HFFc6 (cell line): ENCODE measurements around the gene NCAM1. TPM values are rescaled to one million over a fixed set of nuclear protein-coding genes. Genes with fewer than 3 reads are reported as not detected.

Experiments
- DNase-seq: peaks from one replicate; pipeline ENCODE4 v3.0.0-alpha.2; 2018
- H3K27ac Mint-ChIP-seq: 2 replicates; pipeline ENCODE4 v1.8.0; 2020; ENCODE audit warnings: mild to moderate bottlenecking, mixed read lengths
- H3K27me3 Mint-ChIP-seq: 2 replicates; pipeline ENCODE4 v1.8.0; 2021; ENCODE audit warnings: mild to moderate bottlenecking, moderate library complexity, mixed read lengths; ENCODE audit not compliant: insufficient read depth
- H3K36me3 Mint-ChIP-seq: 2 replicates; pipeline ENCODE4 v1.8.0; 2021; ENCODE audit warnings: low read depth, mixed read lengths
- H3K4me1 Mint-ChIP-seq: 2 replicates; pipeline ENCODE4 v1.8.0; 2020; ENCODE audit warnings: low read depth, mixed read lengths
- H3K4me3 Mint-ChIP-seq: 2 replicates; pipeline ENCODE4 v1.8.0; 2020; ENCODE audit warnings: mild to moderate bottlenecking, moderate library complexity, mixed read lengths
- H3K9me3 Mint-ChIP-seq: 2 replicates; pipeline ENCODE4 v1.8.0; 2020; ENCODE audit warnings: mild to moderate bottlenecking, mixed read lengths
- total RNA-seq, 6 experiments: library from RNA; stranded (reverse); fragmentation: NEBNext Ultra II Directional; extraction: Animal tissue kit (Norgen Biotek cat#: 25700); gene quantifications; 2 replicates in 1 of 6; 3 replicates in 5 of 6; pipeline ENCODE4 v1.2.3, GENCODE V29; 2021
- TF ChIP-seq, protein P1 (sequence below): fragments of 200-600 bp; sonication (generic); IDR thresholded peaks from 2 replicates; pipeline ENCODE4 v1.5.0; 2021; ENCODE audit warnings: antibody characterized with exemption, mild to moderate bottlenecking

NCAM1 gene
- total RNA-seq, 6 experiments from 2014 or later = 0.20 TPM; not detected in 5

DNA sequence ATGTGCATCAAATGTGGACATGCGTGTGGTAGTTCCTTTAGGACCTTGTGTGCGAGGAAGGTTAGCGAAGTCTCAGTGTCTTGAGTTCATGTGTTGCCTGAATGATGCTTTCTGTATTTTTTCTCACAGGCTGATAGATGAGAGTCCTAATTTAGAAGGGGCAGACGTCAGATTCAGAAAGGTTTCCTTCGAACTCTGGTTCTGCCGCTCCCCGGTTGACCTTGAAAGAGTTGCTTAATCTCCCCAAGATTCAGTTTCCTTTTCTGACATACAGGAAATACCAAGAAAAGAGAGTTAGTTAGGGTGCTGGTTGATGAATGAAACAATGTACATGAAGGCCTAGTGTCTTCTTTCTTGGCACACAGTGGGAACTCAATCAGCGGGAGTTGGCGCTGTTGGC lies 317.3 kb downstream of the NCAM1 start:
- Mint-ChIP-seq H3K36me3 (no peaks in the 10 kb centered on the region), H3K9me3 (no peaks in the 10 kb centered on the region), H3K27ac (no peak overlapping the region), H3K27me3 (peaks cover 9% of the 10 kb centered on the region), H3K4me3 (no peak overlapping the region), H3K4me1 (no peaks in the 10 kb centered on the region)
- DNase-seq = no peak
- TF ChIP-seq, protein P1, sequence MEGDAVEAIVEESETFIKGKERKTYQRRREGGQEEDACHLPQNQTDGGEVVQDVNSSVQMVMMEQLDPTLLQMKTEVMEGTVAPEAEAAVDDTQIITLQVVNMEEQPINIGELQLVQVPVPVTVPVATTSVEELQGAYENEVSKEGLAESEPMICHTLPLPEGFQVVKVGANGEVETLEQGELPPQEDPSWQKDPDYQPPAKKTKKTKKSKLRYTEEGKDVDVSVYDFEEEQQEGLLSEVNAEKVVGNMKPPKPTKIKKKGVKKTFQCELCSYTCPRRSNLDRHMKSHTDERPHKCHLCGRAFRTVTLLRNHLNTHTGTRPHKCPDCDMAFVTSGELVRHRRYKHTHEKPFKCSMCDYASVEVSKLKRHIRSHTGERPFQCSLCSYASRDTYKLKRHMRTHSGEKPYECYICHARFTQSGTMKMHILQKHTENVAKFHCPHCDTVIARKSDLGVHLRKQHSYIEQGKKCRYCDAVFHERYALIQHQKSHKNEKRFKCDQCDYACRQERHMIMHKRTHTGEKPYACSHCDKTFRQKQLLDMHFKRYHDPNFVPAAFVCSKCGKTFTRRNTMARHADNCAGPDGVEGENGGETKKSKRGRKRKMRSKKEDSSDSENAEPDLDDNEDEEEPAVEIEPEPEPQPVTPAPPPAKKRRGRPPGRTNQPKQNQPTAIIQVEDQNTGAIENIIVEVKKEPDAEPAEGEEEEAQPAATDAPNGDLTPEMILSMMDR = no peak

DNA sequence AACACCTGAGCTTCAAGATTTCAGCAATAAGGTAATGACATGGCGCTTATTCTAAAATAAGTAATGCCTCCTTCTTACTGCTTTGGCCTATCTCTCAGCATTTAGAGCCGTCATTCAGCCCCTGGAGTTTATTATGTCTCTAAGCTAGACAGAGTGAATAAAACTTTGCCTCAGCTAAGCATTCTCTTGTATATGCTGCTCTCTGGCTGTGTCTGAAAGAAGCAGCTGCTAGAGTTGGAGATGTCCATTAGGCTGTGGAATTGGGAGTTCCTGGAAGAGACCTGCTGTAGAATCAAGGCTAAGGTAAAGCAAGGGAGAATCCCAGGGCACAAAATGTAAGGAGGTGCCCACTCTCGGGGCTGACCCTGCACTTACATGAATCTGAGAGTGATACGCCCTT lies 317.7 kb downstream of the NCAM1 start:
- Mint-ChIP-seq H3K36me3 (no peaks in the 10 kb centered on the region), H3K4me3 (no peak overlapping the region), H3K27ac (no peak overlapping the region), H3K9me3 (no peaks in the 10 kb centered on the region), H3K4me1 (no peaks in the 10 kb centered on the region), H3K27me3 (peaks cover 9% of the 10 kb centered on the region)
- no peak for DNase-seq
- TF ChIP-seq, protein P1 = no peak

DNA sequence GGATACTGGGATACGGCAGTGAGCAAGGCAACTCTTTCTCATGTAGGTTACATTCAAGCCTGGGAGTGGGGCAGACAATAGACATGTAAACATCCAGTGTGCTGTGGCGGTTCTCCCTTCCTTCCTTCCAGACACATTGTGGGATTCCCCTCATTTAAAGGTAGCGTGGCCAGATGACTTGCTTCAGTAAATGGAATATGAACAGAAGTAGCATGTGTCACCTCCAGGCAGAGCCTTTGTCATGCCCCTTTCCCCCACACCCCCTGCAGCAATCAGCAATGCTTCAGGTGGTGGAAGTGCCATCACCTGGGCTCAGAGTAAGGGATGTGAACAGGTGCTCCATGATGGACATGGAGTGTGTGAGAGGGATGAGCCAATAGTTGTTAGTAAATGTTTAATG lies 318.4 kb downstream of the NCAM1 start:
- Mint-ChIP-seq H3K36me3 (no peaks in the 10 kb centered on the region), H3K27me3 (peaks cover 9% of the 10 kb centered on the region), H3K4me1 (no peaks in the 10 kb centered on the region), H3K4me3 (no peak overlapping the region), H3K9me3 (no peaks in the 10 kb centered on the region), H3K27ac (no peak overlapping the region)
- TF ChIP-seq, protein P1 = no peak
- no peak for DNase-seq

DNA sequence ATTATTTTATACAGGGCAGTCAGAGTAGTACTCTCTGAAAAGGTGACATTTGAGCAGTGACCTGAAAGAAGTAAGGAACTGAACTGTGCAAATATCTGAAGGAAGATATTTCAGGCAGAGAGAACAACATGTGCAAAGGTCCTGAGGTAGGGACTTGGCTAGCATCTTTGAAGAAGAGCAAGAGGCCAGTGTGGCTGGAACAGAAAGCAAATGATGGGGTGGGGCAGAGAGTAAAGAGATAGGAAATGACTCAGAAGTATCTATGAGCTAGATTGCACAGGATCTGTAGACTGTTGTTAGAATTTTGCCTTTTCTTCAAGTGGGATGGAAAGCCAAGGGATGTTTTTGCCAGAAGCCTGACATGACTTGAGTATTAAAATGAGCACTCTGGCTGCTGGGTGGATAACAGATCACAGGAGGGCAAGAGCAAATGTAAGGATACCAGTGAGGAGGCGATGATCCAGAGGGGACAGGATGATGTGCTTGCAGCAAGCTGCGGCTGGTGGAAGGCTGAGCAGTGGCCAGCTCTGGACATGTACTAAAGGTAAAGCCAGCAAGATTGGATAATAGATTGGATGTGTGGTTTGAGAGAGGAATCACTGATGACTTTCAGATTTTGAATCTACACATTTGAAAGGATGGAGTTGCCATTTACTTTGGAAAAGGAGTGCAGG lies 320.0 kb downstream of the NCAM1 start:
- no peak for DNase-seq
- no peaks in the 10 kb centered on the region for H3K36me3 Mint-ChIP-seq
- no peak overlapping the region for H3K4me3 Mint-ChIP-seq
- H3K27me3 Mint-ChIP-seq = peaks cover 8% of the 10 kb centered on the region
- TF ChIP-seq, protein P1 = no peak
- no peaks in the 10 kb centered on the region for H3K4me1 Mint-ChIP-seq
- no peak overlapping the region for H3K27ac Mint-ChIP-seq
- no peaks in the 10 kb centered on the region for H3K9me3 Mint-ChIP-seq

DNA sequence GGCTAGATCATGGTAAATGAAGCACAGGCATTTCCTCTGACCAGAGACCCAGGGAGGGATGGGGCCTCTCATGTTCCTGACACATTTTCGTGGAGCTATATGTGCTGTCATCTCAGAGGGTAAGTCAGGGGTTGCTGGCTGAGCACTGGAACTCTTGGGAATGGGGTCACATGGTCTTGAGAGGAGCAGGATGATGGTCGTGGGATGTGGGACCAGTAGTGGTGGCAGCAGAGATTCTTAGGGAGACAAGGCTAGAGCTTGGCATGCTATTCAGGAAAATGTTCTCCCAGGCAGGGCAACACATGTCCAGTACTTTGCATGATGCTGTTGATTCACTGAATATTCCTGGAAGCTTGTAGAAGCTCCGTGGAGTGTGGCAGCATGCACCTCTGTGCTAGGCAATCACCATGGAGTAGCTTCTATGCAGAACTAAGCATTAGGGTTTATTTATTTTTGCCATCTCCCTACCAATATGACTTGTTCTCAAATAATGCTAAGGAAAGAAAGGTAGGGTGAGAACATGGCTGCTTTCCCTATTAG lies 321.7 kb downstream of the NCAM1 start:
- DNase-seq = no peak
- Mint-ChIP-seq H3K9me3 (no peaks in the 10 kb centered on the region), H3K4me1 (no peaks in the 10 kb centered on the region), H3K4me3 (no peak overlapping the region), H3K27ac (no peak overlapping the region), H3K27me3 (no peaks in the 10 kb centered on the region; the same call in none of the 2 replicates), H3K36me3 (no peaks in the 10 kb centered on the region)
- TF ChIP-seq, protein P1 = no peak
